Uterus (tissue), 4 donors: ENCODE measurements around the gene PES1. TPM values are rescaled to one million over a fixed set of nuclear protein-coding genes. Genes with fewer than 3 reads are reported as not detected.

Source experiments
- DNase-seq, 2 donors: peaks; one replicate each; pipeline ENCODE4 v3.0.0-alpha.2; 2019 to 2020
- H3K27ac ChIP-seq, 2 donors: fragments of 200-600 bp; sonication (generic); 1 replicate in 1 of 2; 2 replicates in 1 of 2; pipeline ENCODE4 v1.5.1; 2016 to 2018
- H3K27me3 ChIP-seq, 2 donors: fragments of 200-600 bp; sonication (generic); one replicate each; pipeline ENCODE4 v1.5.1; 2018 to 2019; ENCODE audit warnings: control low read depth in 1 of 2
- H3K36me3 ChIP-seq, 2 donors: fragments of 200-600 bp; sonication (generic); one replicate each; pipeline ENCODE4 v1.5.1; 2019; ENCODE audit warnings: control low read depth in 1 of 2
- H3K4me1 ChIP-seq, 2 donors: fragments of 200-600 bp; sonication (generic); one replicate each; pipeline ENCODE4 v1.5.1; 2018 to 2019; ENCODE audit warnings: control low read depth in 1 of 2
- H3K4me3 ChIP-seq, 2 donors: fragments of 200-600 bp; sonication (generic); 1 replicate in 1 of 2; 2 replicates in 1 of 2; pipeline ENCODE4 v1.5.1; 2018 to 2019; ENCODE audit warnings: mild to moderate bottlenecking in 1 of 2
- H3K9me3 ChIP-seq, 2 donors: fragments of 200-600 bp; sonication (generic); one replicate each; pipeline ENCODE4 v1.5.1; 2019; ENCODE audit warnings: control low read depth in 1 of 2
- CTCF ChIP-seq, 4 experiments: fragments of 200-600 bp in 2 of 4; fragments of 450-650 bp in 2 of 4; sonication (generic) in 2 of 4; IDR thresholded peaks; one replicate each; pipeline ENCODE4 v1.5.1; 2016 to 2019; ENCODE audit warnings: antibody characterized with exemption in 4 of 4, mild to moderate bottlenecking in 2 of 4, moderate library complexity in 1 of 4
- POLR2A ChIP-seq, 2 donors: fragments of 450-650 bp; IDR thresholded peaks; one replicate each; pipeline ENCODE4 v1.6.1; 2016; ENCODE audit warnings: antibody characterized with exemption in 2 of 2, mild to moderate bottlenecking in 1 of 2, moderate library complexity in 1 of 2
- intact Hi-C: fragments of 100-400 bp; cut with DNase I; formaldehyde crosslinking; loops from one replicate; pipeline ENCODE4 v1.15.1; 2023; ENCODE audit warnings: low total_unique reads
- total RNA-seq, 4 donors: library from RNA; depleted of rRNA in 3 of 4; stranded (reverse); fragments of >200 nt in 3 of 4; gene quantifications; one replicate each; pipeline versions ENCODE4 v1.1.0 to v1.2.4, GENCODE V29; 2014 to 2023
- donor health status: DM: yes; HTN: yes; CAD: no.

The PES1 gene
- total RNA-seq, 4 donors from 2014 or later = 13.5 to 67.5 (median 44.9) TPM

GRCh38 chr22:30607300-30607930 lies 15.7 kb upstream of the PES1 start:
- no peak for TF ChIP-seq POLR2A (IDR thresholded peaks at IDR 0.05)
- TF ChIP-seq CTCF (IDR thresholded peaks at IDR 0.05) = no peak
- peaks cover 0 to 14% of the 10 kb centered on the region in 2 donors for H3K4me1 ChIP-seq
- DNase-seq = no peak
- no peaks in the 10 kb centered on the region for H3K36me3 ChIP-seq
- H3K9me3 ChIP-seq = no peaks in the 10 kb centered on the region
- intact Hi-C loops = no loop called here
- peak overlapping the region; percentile 82 to 85 for H3K27ac ChIP-seq
- H3K4me3 ChIP-seq = peak overlapping the region; percentile 35 to 39
- H3K27me3 ChIP-seq = no peaks in the 10 kb centered on the region

GRCh38 chr22:30606455-30607299 lies 15.0 kb upstream of the PES1 start, which contains the start of gene TCN2:
TCN2 (plus strand) TSS chr22:30607174; CDS start chr22:30607332, 158 bp downstream.
- TF ChIP-seq POLR2A (IDR thresholded peaks at IDR 0.05) (no peak), CTCF (IDR thresholded peaks at IDR 0.05) (no peak)
- Histone ChIP-seq H3K4me3 (peak within 1 kb of the TSS; percentile 35 to 39), H3K4me1 (peaks cover 0 to 14% of the 10 kb centered on the region in 2 donors), H3K9me3 (no peaks in the 10 kb centered on the region), H3K27me3 (no peaks in the 10 kb centered on the region), H3K27ac (peak within 1 kb of the TSS; percentile 82 to 85), H3K36me3 (no peaks in the 10 kb centered on the region)
- intact Hi-C loops = no loop called here
- DNase-seq = peak; percentile 65 to 79

DNA sequence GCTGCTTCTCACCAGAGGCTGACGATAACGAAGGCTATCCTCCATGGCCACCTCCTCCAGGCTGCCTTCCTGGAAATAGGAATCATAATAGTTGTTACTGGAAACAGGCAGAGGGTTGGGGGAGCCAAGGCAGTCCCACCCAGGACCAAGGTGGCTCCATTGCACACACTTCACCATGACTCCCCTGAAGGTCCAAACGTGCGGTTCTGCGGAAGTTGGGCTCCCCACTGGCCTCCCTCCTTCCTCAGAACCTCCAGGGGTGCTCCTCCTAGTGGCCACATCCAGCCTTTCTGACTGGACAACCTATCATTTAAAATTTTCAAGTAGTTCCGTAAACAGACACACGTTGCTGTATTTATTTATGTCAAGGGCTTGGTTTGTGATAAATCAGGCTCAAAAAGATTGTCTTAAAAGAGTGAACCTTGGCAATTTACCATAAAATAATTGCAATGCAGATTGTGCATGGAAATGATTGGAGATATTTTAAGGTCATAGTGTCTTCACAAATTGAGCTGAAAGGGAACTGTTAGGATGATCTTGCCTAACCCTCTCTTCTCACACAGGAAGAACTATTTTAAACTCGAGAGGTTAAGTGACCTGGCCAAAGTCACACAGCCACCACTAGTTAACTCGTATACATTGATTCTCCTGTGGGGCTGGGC lies 13.9 kb upstream of the PES1 start:
- peaks cover 0 to 14% of the 10 kb centered on the region in 2 donors for H3K4me1 ChIP-seq
- peak; percentile 46 to 76 (median 58) for TF ChIP-seq CTCF (IDR thresholded peaks at IDR 0.05)
- no peak for TF ChIP-seq POLR2A (IDR thresholded peaks at IDR 0.05)
- no peaks in the 10 kb centered on the region for H3K9me3 ChIP-seq
- H3K27ac ChIP-seq = peak overlapping the region; percentile 82 to 85
- intact Hi-C loops = no loop called here
- no peaks in the 10 kb centered on the region for H3K27me3 ChIP-seq
- peak; percentile 45 to 56 for DNase-seq
- H3K36me3 ChIP-seq = no peaks in the 10 kb centered on the region
- peak overlapping the region; percentile 35 to 39 for H3K4me3 ChIP-seq

DNA sequence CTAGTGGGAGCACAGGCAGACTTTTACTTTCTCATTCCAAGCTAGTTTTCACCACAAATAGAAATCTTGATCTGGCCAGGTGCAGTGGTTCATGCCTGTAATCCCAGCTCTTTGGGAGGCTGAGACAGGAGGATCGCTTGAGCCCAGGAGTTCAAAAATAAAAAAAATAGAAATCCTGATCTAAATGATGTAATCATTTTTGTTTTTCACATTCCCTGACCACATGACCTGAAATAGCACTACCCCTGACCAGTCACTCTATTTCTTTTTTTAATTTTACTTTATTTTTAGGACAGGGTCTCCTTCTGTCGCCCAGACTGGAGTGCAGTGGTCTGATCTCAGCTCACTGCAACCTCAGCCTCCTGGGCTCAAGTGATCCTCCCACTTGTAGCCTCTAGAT lies 13.0 kb upstream of the PES1 start:
- no peaks in the 10 kb centered on the region for H3K27me3 ChIP-seq
- H3K36me3 ChIP-seq = no peaks in the 10 kb centered on the region
- no peak overlapping the region for H3K4me3 ChIP-seq
- no peak for TF ChIP-seq CTCF (IDR thresholded peaks at IDR 0.05)
- TF ChIP-seq POLR2A (IDR thresholded peaks at IDR 0.05) = no peak
- intact Hi-C loops = no loop called here
- peaks cover 0 to 14% of the 10 kb centered on the region in 2 donors for H3K4me1 ChIP-seq
- H3K9me3 ChIP-seq = no peaks in the 10 kb centered on the region
- peak overlapping the region in 1 of 2 donors; percentile 5 for H3K27ac ChIP-seq
- DNase-seq = no peak
